Esophagus muscularis mucosa (tissue), 4 donors: ENCODE measurements around the gene ZNF3.

Source experiments
- EP300 ChIP-seq: sonication (generic); formaldehyde crosslinking; IDR thresholded peaks from one replicate; pipeline ENCODE4 v1.6.1; 2017; ENCODE audit warnings: antibody characterized with exemption
- POLR2A ChIP-seq: fragments of 450-650 bp; IDR thresholded peaks from one replicate; pipeline ENCODE4 v1.6.1; 2017; ENCODE audit warnings: antibody characterized with exemption, moderate library complexity, mild to moderate bottlenecking, low read depth
- TF ChIP-seq, protein P1 (sequence below), 3 experiments: fragments of 200-600 bp in 2 of 3; fragments of 450-650 bp in 1 of 3; sonication (generic) in 2 of 3; IDR thresholded peaks; one replicate each; pipeline ENCODE4 v1.5.1; 2017 to 2019; ENCODE audit warnings: antibody characterized with exemption in 3 of 3, mild to moderate bottlenecking in 2 of 3, moderate library complexity in 1 of 3

DNA sequence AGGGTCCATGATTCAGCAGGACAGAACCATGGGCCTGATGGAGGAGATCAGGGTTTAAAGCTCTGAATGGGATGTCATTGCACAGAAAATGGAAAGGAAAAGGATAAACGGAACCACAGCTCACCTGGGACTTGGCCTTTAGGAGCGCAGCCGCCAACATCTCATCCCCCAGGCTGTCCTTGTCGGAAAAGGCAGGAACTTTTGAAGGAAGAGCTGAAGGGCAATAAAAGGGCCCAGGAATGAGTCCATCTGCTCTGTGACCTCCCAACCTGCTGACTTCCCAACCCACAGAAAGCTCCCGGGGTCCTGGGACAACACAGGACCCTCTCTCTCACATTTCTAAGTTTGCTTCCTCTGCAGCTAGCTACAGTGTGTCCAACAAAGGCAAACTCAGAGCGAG, 6.1 kb downstream of the ZNF3 start:
- TF ChIP-seq, protein P1, sequence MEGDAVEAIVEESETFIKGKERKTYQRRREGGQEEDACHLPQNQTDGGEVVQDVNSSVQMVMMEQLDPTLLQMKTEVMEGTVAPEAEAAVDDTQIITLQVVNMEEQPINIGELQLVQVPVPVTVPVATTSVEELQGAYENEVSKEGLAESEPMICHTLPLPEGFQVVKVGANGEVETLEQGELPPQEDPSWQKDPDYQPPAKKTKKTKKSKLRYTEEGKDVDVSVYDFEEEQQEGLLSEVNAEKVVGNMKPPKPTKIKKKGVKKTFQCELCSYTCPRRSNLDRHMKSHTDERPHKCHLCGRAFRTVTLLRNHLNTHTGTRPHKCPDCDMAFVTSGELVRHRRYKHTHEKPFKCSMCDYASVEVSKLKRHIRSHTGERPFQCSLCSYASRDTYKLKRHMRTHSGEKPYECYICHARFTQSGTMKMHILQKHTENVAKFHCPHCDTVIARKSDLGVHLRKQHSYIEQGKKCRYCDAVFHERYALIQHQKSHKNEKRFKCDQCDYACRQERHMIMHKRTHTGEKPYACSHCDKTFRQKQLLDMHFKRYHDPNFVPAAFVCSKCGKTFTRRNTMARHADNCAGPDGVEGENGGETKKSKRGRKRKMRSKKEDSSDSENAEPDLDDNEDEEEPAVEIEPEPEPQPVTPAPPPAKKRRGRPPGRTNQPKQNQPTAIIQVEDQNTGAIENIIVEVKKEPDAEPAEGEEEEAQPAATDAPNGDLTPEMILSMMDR (IDR thresholded peaks at IDR 0.05) = no peak
- TF ChIP-seq EP300 = no peak
- no peak for TF ChIP-seq POLR2A
